Activated B cell treated with CpG ODN at 0.5 μM for 24 hours (primary cell): ENCODE data around the gene WDR27. TPM values are rescaled to one million over a fixed set of nuclear protein-coding genes. Genes with fewer than 3 reads are reported as not detected.

Experiments
- ATAC-seq: fragments of 200-7000 bp; cut with Tn5 transposase; one replicate; pipeline ENCODE4 v1.10.0; 2021; ENCODE audit warnings: low read depth, mild to moderate bottlenecking, moderate library complexity
- CTCF ChIA-PET: fragments of 350-600 bp; sonication (Branson Sonifier 250); formaldehyde crosslinking; loops from one replicate; lab custom pipeline; 2021; ENCODE audit warnings: antibody characterized with exemption; lab: Charles Lee
- POLR2A ChIA-PET: fragments of 350-600 bp; sonication (Branson Sonifier 250); formaldehyde crosslinking; loops from one replicate; lab custom pipeline; 2021; ENCODE audit warnings: antibody characterized with exemption; lab: Charles Lee
- DNase-seq: peaks from one replicate; pipeline ENCODE4 v3.0.0; 2022
- H3K27ac Mint-ChIP-seq: one replicate; pipeline ENCODE4 v1.8.0; 2020; ENCODE audit warnings: mixed read lengths
- H3K27me3 Mint-ChIP-seq: one replicate; pipeline ENCODE4 v1.8.0; 2021; ENCODE audit warnings: mixed read lengths
- H3K36me3 Mint-ChIP-seq: one replicate; pipeline ENCODE4 v1.8.0; 2021; ENCODE audit warnings: low read depth, mixed read lengths
- H3K4me1 Mint-ChIP-seq: one replicate; pipeline ENCODE4 v1.8.0; 2021; ENCODE audit warnings: mixed read lengths
- H3K4me3 Mint-ChIP-seq: one replicate; pipeline ENCODE4 v1.8.0; 2020; ENCODE audit warnings: mild to moderate bottlenecking, mixed read lengths
- H3K9me3 Mint-ChIP-seq: one replicate; pipeline ENCODE4 v1.8.0; 2020; ENCODE audit warnings: mixed read lengths
- intact Hi-C: fragments of 100-400 bp; cut with micrococcal nuclease; formaldehyde crosslinking; loops from one replicate; pipeline ENCODE4 v1.15.1; 2024
- total RNA-seq: library from RNA; stranded (reverse); gene quantifications from 2 replicates; pipeline ENCODE4 v1.2.3, GENCODE V29; 2022
- TF ChIP-seq, protein P1 (sequence below): fragments of 200-600 bp; IDR thresholded peaks from one replicate; pipeline ENCODE4 v1.8.0; 2022; ENCODE audit warnings: antibody characterized with exemption, mild to moderate bottlenecking

The WDR27 gene
- total RNA-seq, 1 donor from 2014 or later: 49.1 TPM

DNA sequence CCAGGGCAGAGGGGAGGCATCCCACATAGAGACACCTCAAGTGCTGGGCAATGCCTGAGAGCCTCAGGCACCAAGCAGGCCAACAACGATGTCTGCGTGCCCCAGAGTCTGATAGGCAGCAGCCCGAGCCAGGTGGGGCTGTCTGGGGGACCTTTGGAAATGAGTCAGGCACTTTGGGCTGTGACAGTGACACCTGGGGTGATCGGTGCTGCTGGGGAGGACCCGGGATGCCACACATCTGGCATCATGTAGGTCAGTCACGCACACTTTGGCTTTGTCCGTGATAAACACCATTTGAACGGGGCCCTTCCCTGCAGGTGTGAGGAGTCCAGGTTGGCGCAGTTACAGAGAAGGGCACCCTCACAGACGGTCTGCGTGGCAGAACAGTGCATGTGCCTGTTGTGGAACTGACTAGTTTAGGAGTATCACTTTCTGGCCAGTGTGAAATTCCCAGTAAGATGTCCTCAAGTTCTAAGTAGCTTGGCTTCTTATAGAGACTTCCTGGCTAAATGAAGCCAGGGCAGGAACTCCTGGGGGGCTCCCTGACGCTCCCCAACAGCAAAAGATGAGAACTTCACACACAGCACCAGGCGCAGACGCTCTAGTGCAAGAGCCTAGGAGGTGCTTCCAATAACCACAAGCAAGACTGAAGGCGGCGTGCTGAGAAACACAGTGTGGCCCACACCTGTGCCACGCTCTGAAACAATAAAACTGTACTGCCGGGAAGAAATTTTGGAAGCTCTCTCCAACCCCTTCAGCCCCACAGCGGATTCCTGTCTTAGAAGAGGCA lies 134.7 kb downstream of the WDR27 start:
- Mint-ChIP-seq H3K27ac (no peak overlapping the region), H3K4me3 (no peak overlapping the region), H3K36me3 (peaks cover 11% of the 10 kb centered on the region), H3K4me1 (peaks cover 5% of the 10 kb centered on the region), H3K27me3 (no peaks in the 10 kb centered on the region), H3K9me3 (no peaks in the 10 kb centered on the region)
- CTCF ChIA-PET: no interaction called here
- no peak for ATAC-seq
- TF ChIP-seq, protein P1, sequence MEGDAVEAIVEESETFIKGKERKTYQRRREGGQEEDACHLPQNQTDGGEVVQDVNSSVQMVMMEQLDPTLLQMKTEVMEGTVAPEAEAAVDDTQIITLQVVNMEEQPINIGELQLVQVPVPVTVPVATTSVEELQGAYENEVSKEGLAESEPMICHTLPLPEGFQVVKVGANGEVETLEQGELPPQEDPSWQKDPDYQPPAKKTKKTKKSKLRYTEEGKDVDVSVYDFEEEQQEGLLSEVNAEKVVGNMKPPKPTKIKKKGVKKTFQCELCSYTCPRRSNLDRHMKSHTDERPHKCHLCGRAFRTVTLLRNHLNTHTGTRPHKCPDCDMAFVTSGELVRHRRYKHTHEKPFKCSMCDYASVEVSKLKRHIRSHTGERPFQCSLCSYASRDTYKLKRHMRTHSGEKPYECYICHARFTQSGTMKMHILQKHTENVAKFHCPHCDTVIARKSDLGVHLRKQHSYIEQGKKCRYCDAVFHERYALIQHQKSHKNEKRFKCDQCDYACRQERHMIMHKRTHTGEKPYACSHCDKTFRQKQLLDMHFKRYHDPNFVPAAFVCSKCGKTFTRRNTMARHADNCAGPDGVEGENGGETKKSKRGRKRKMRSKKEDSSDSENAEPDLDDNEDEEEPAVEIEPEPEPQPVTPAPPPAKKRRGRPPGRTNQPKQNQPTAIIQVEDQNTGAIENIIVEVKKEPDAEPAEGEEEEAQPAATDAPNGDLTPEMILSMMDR: no peak
- intact Hi-C loops: no loop called here
- POLR2A ChIA-PET: no interaction called here
- DNase-seq: no peak

DNA sequence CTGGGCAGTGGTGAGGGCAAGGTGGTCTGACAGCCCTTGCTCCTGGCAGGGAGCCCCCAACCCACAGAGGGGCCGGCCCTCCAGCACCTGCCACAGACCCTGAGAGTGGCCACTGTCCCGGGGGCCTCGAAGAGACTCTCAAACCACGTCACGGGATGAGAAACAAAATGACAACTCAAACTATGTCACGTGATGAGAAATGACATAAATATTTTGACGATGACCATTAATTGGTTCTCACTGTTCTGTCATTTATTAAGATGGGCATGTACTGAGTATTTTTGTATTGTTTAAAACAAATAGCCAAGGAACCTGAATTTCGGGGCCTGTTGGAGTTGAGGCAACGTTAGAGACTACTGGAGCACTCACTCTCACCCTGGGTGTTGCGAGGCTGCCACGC lies 135.5 kb downstream of the WDR27 start:
- POLR2A ChIA-PET: no interaction called here
- H3K36me3 Mint-ChIP-seq: peaks cover 13% of the 10 kb centered on the region
- no peak overlapping the region for H3K4me3 Mint-ChIP-seq
- no peaks in the 10 kb centered on the region for H3K27me3 Mint-ChIP-seq
- intact Hi-C loops: no loop called here
- no peaks in the 10 kb centered on the region for H3K9me3 Mint-ChIP-seq
- DNase-seq: no peak
- ATAC-seq: no peak
- no peak overlapping the region for H3K27ac Mint-ChIP-seq
- CTCF ChIA-PET: no interaction called here
- peaks cover 5% of the 10 kb centered on the region for H3K4me1 Mint-ChIP-seq
- TF ChIP-seq, protein P1: no peak

DNA sequence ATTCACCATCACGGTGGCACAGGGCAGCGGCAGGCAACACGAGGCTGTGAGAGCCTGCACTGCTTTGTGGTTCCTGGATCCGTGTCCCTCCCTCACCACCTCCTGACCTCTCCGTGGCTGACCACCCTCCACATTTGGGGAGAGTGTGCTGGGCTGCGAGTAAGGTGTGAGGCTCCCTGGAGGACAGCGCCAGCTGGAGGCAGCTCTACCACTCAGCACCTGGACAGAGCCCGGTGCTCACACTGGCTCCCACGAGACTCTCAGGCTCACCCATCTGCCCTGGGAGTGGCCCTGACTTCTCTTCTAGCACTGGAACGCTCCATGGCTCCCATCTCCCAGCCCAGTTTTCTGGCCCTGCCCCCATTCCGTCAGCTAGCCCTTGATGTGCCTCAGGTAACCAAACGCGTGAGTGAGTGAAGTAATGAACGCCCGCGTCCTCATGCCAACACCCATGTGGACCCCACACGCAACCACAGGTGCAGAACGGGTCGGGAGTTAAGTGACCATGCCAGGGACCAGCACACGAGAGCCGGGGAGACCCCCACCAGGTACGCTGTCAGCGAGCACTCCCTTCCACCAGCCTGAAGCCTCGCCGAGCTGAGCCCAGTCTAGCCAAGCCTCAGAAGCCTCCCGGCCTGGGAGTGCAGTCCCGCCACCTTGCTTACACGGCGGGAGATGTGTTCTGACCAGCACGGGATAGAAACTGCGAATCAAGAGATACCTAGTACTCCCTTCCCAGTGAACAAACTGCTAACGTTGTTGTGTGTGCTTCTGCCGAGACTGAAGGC lies 137.2 kb downstream of the WDR27 start:
- POLR2A ChIA-PET: no interaction called here
- Mint-ChIP-seq H3K9me3 (no peaks in the 10 kb centered on the region), H3K4me3 (no peak overlapping the region), H3K27ac (no peak overlapping the region), H3K27me3 (no peaks in the 10 kb centered on the region), H3K36me3 (peaks cover 18% of the 10 kb centered on the region), H3K4me1 (peaks cover 5% of the 10 kb centered on the region)
- intact Hi-C loops: no loop called here
- CTCF ChIA-PET: no interaction called here
- DNase-seq (no peak), ATAC-seq (no peak)
- TF ChIP-seq, protein P1: no peak

DNA sequence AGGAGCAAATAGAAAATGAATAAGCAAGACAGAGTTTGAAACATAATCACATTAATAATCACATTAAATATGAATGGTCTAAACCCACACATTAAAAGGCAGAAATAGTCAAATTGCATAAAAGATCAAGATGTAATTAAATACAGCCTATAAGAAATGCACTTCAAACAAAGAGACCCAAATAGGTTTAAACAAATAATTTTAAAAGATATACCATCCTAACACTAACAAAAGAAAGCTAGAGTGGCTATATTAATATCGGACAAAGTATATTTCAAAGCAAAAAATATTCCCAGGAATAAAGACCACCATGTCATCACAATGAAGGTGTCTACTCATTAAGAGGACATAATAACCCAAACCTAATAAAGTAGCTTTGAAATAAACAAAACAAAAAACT lies 140.2 kb downstream of the WDR27 start:
- H3K27ac Mint-ChIP-seq: no peak overlapping the region
- peaks cover 31% of the 10 kb centered on the region for H3K36me3 Mint-ChIP-seq
- H3K27me3 Mint-ChIP-seq: no peaks in the 10 kb centered on the region
- ATAC-seq (no peak), DNase-seq (no peak)
- intact Hi-C loops: no loop called here
- H3K4me1 Mint-ChIP-seq: peaks cover 9% of the 10 kb centered on the region
- TF ChIP-seq, protein P1: no peak
- ChIA-PET POLR2A (no interaction called here), CTCF (no interaction called here)
- no peak overlapping the region for H3K4me3 Mint-ChIP-seq
- H3K9me3 Mint-ChIP-seq: no peaks in the 10 kb centered on the region

DNA sequence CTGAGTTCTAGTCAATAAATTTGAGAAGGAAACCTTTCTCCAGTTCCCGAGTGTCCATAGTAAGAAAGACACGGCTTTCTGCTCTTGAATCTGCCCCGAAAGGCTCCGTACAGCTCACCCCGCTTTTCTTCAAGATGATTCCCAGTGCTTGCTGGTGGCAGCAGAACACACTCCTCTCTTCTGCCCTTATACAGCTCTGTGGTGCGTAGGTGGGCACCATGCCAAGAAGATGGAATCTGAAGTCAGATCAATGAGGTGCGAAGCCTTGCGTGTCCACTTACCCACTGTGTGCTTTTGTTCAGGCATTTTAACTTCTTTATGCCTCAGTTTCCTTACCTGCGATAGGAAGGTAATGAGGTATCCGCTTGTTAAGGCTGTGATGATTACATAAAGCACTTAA lies 142.2 kb downstream of the WDR27 start:
- TF ChIP-seq, protein P1: no peak
- intact Hi-C loops: no loop called here
- Mint-ChIP-seq H3K36me3 (peaks cover 31% of the 10 kb centered on the region), H3K27me3 (no peaks in the 10 kb centered on the region), H3K9me3 (no peaks in the 10 kb centered on the region), H3K4me1 (peaks cover 14% of the 10 kb centered on the region), H3K4me3 (no peak overlapping the region), H3K27ac (no peak overlapping the region)
- ChIA-PET POLR2A (interaction anchor here (0.7 kb wide), 1 partner anchor 18 kb away, joined by 3 read pairs; no protein-coding TSS in a partner anchor), CTCF (no interaction called here)
- ATAC-seq (no peak), DNase-seq (no peak)
